MM.1S (cell line): ENCODE results near the gene SLC30A4.

Experiments used
- CTCF ChIP-seq: fragments of 300-600 bp; sonication (generic); IDR thresholded peaks from 2 replicates; pipeline ENCODE4 v1.5.1; 2016; ENCODE audit warnings: antibody characterized with exemption, low read length, mixed read lengths
- EZH2 ChIP-seq: fragments of 300-600 bp; sonication (generic); optimal IDR thresholded peaks from 2 replicates; pipeline ENCODE3; 2017; ENCODE audit warnings: low read depth, mild to moderate bottlenecking, antibody characterized with exemption, low read length, mixed read lengths
- EZH2phosphoT487 ChIP-seq: fragments of 300-600 bp; sonication (generic); IDR thresholded peaks from 2 replicates; pipeline ENCODE4 v1.6.1; 2018; ENCODE audit warnings: antibody characterized with exemption, low read length

GRCh38 chr15:45469441-45469840 lies 53.1 kb downstream of the SLC30A4 start:
- no peak for TF ChIP-seq CTCF
- no peak for TF ChIP-seq EZH2
- no peak for TF ChIP-seq EZH2phosphoT487
